ENCODE measurements around the gene DOCK11.

The DOCK11 gene

GRCh38 chrX:118508221-118508620, 12.6 kb downstream of the DOCK11 start:
- no peak overlapping the region for H3K4me2 ChIP-seq (ENCODE audit: low read length)
- no peaks in the 10 kb centered on the region for H3K9me2 ChIP-seq (ENCODE audit: low read depth, low read length)
- H3K9ac ChIP-seq (ENCODE audit: low read length) = no peak overlapping the region
- no peaks in the 10 kb centered on the region for H3K79me2 ChIP-seq (ENCODE audit: insufficient read depth, low read length)
- no peak overlapping the region for H2AFZ ChIP-seq (ENCODE audit: low read length)
- H3F3A ChIP-seq (ENCODE audit: insufficient read depth, low read length) = no peaks in the 10 kb centered on the region
- no peaks in the 10 kb centered on the region for H4K20me1 ChIP-seq (ENCODE audit: insufficient read depth, low read length)
- H3K27ac ChIP-seq (ENCODE audit: low read depth, low read length, poor library complexity, severe bottlenecking) = no peak overlapping the region
- H3K4me3 ChIP-seq (ENCODE audit: low read depth, low read length, poor library complexity, severe bottlenecking) = no peak overlapping the region
- H3K9me3 ChIP-seq (ENCODE audit: low read length) = no peaks in the 10 kb centered on the region
- TF ChIP-seq EZH2 (IDR thresholded peaks at IDR 0.05; ENCODE audit: borderline replicate concordance, low read length) = no peak
- no peak for TF ChIP-seq CTCF (IDR thresholded peaks at IDR 0.05; ENCODE audit: low read length)
- peaks cover 10% of the 10 kb centered on the region for H3K4me1 ChIP-seq (ENCODE audit: insufficient read depth, low read length, severe bottlenecking)
- H3K36me3 ChIP-seq (ENCODE audit: insufficient read depth, low read length) = no peaks in the 10 kb centered on the region
- H3K27me3 ChIP-seq (ENCODE audit: insufficient read depth, low read length) = no peaks in the 10 kb centered on the region

- H3F3A ChIP-seq (ENCODE audit: insufficient read depth, low read length) = no peaks in the 10 kb centered on the region
- no peak overlapping the region for H3K27ac ChIP-seq (ENCODE audit: low read depth, low read length, poor library complexity, severe bottlenecking)
- H4K20me1 ChIP-seq (ENCODE audit: insufficient read depth, low read length) = no peaks in the 10 kb centered on the region
- H3K79me2 ChIP-seq (ENCODE audit: insufficient read depth, low read length) = no peaks in the 10 kb centered on the region
- no peak overlapping the region for H3K4me2 ChIP-seq (ENCODE audit: low read length)
- TF ChIP-seq CTCF (IDR thresholded peaks at IDR 0.05; ENCODE audit: low read length) (no peak), EZH2 (IDR thresholded peaks at IDR 0.05; ENCODE audit: borderline replicate concordance, low read length) (no peak)
- no peaks in the 10 kb centered on the region for H3K9me2 ChIP-seq (ENCODE audit: low read depth, low read length)
- no peaks in the 10 kb centered on the region for H3K27me3 ChIP-seq (ENCODE audit: insufficient read depth, low read length)
- no peaks in the 10 kb centered on the region for H3K9me3 ChIP-seq (ENCODE audit: low read length)
- H3K36me3 ChIP-seq (ENCODE audit: insufficient read depth, low read length) = no peaks in the 10 kb centered on the region
- peaks cover 10% of the 10 kb centered on the region for H3K4me1 ChIP-seq (ENCODE audit: insufficient read depth, low read length, severe bottlenecking)
- H2AFZ ChIP-seq (ENCODE audit: low read length) = no peak overlapping the region
- no peak overlapping the region for H3K4me3 ChIP-seq (ENCODE audit: low read depth, low read length, poor library complexity, severe bottlenecking)
- H3K9ac ChIP-seq (ENCODE audit: low read length) = no peak overlapping the region
Observed at GRCh38 chrX:118508635-118509034, 13.0 kb downstream of the DOCK11 start.

DNA sequence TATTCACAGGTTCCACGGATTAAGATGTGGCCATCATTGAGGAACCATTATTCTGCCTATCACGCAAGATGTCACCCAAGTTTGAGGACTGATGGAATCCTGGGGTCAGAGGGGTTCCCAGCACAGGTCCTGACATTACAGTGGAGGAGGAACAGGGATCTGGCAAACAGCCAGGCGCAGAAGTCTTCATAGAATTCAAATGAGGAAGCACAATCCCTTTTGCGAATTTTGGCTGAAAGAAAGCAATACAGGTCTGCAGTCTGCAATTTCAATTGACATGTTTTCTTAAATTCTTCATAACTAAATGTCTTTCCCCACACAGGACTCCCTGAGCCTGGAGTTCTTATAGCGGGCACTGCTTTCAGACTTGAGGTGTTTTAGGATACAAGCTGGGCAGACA, 14.5 kb downstream of the DOCK11 start:
- no peak for TF ChIP-seq EZH2 (IDR thresholded peaks at IDR 0.05; ENCODE audit: borderline replicate concordance, low read length)
- TF ChIP-seq CTCF (IDR thresholded peaks at IDR 0.05; ENCODE audit: low read length) = no peak
- Histone ChIP-seq H3K4me3 (ENCODE audit: low read depth, low read length, poor library complexity, severe bottlenecking) (no peak overlapping the region), H3K79me2 (ENCODE audit: insufficient read depth, low read length) (no peaks in the 10 kb centered on the region), H3K9ac (ENCODE audit: low read length) (no peak overlapping the region), H4K20me1 (ENCODE audit: insufficient read depth, low read length) (no peaks in the 10 kb centered on the region), H3K9me3 (ENCODE audit: low read length) (no peaks in the 10 kb centered on the region), H3F3A (ENCODE audit: insufficient read depth, low read length) (no peaks in the 10 kb centered on the region), H3K4me1 (ENCODE audit: insufficient read depth, low read length, severe bottlenecking) (peaks cover 10% of the 10 kb centered on the region), H2AFZ (ENCODE audit: low read length) (no peak overlapping the region), H3K9me2 (ENCODE audit: low read depth, low read length) (no peaks in the 10 kb centered on the region), H3K27me3 (ENCODE audit: insufficient read depth, low read length) (no peaks in the 10 kb centered on the region), H3K36me3 (ENCODE audit: insufficient read depth, low read length) (0 out of 2 replicates have a peak, but pooled peaks cover 7% of the 10 kb centered on the region), H3K4me2 (ENCODE audit: low read length) (no peak overlapping the region), H3K27ac (ENCODE audit: low read depth, low read length, poor library complexity, severe bottlenecking) (no peak overlapping the region)
